Vagina (tissue), 2 donors: ENCODE measurements around the gene NEK7. TPM values are rescaled to one million over a fixed set of nuclear protein-coding genes. Genes with fewer than 3 reads are reported as not detected.

Experiments
- DNase-seq, 2 donors: peaks; one replicate each; pipeline ENCODE4 v3.0.0-alpha.2; 2017; ENCODE audit errors: extremely low spot score in 2 of 2
- H3K27ac ChIP-seq: fragments of 200-600 bp; sonication (generic); one replicate; pipeline ENCODE4 v1.5.1; 2019
- H3K27me3 ChIP-seq: fragments of 200-600 bp; sonication (generic); one replicate; pipeline ENCODE4 v1.5.1; 2019
- H3K36me3 ChIP-seq, 2 donors: fragments of 200-600 bp; sonication (generic); one replicate each; pipeline ENCODE4 v1.5.1; 2017 to 2019
- H3K4me1 ChIP-seq: fragments of 200-600 bp; sonication (generic); one replicate; pipeline ENCODE4 v1.5.1; 2019
- H3K4me3 ChIP-seq, 2 donors: fragments of 200-600 bp; sonication (generic); 1 replicate in 1 of 2; 2 replicates in 1 of 2; pipeline ENCODE4 v1.5.1; 2016 to 2019
- H3K9me3 ChIP-seq: fragments of 200-600 bp; sonication (generic); one replicate; pipeline ENCODE4 v1.5.1; 2019
- CTCF ChIP-seq, 3 experiments: fragments of 450-650 bp in 2 of 3; fragments of 200-600 bp in 1 of 3; sonication (generic) in 1 of 3; IDR thresholded peaks; one replicate each; pipeline ENCODE4 v1.5.1; 2017 to 2019; ENCODE audit warnings: antibody characterized with exemption in 3 of 3, mild to moderate bottlenecking in 2 of 3, moderate library complexity in 2 of 3
- POLR2A ChIP-seq, 2 donors: fragments of 450-650 bp; IDR thresholded peaks; one replicate each; pipeline ENCODE4 v1.6.1; 2017; ENCODE audit warnings: antibody characterized with exemption in 2 of 2, mild to moderate bottlenecking in 2 of 2, moderate library complexity in 2 of 2
- POLR2AphosphoS5 ChIP-seq, 2 donors: sonication (generic); formaldehyde crosslinking; IDR thresholded peaks; one replicate each; pipeline ENCODE4 v1.9.0; 2017; ENCODE audit warnings: antibody characterized with exemption in 2 of 2, mild to moderate bottlenecking in 2 of 2, low read depth in 1 of 2; ENCODE audit not compliant: insufficient read depth in 1 of 2
- intact Hi-C: fragments of 100-400 bp; cut with DNase I; formaldehyde crosslinking; loops from one replicate; pipeline ENCODE4 v1.15.1; 2023
- total RNA-seq: library from RNA; depleted of rRNA; stranded (reverse); fragments of >200 nt; gene quantifications from one replicate; pipeline ENCODE4 v1.2.3, GENCODE V29; 2016

The NEK7 gene
- total RNA-seq, 1 donor from 2014 or later = 99.4 TPM

DNA sequence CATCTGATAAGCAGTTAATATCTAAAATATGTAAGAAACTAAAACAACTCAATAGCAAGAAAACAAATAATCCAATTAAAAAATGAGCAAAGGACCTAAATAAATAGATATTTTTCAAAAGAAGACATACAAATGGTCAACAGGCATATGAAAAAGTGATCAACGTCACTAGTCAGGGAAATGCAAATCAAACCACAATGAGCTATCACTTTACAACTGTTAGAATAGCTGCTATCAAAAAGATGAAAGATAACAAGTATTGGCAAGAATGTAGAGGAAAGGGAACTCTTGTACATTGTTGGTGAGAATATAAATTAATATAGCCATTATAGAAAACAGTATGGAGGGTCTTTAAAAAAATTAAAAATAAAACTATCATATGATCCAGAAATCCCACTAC lies 40.7 kb upstream of the NEK7 start:
- H3K36me3 ChIP-seq = no peaks in the 10 kb centered on the region
- intact Hi-C loops = no loop called here
- no peak overlapping the region for H3K4me3 ChIP-seq
- TF ChIP-seq POLR2AphosphoS5 (IDR thresholded peaks at IDR 0.05; ENCODE audit: insufficient read depth in 1 of 2, low read depth in 1 of 2) = no peak
- no peak for TF ChIP-seq CTCF (IDR thresholded peaks at IDR 0.05)
- no peak for TF ChIP-seq POLR2A (IDR thresholded peaks at IDR 0.05)
- H3K27me3 ChIP-seq = no peaks in the 10 kb centered on the region
- H3K9me3 ChIP-seq = no peaks in the 10 kb centered on the region
- no peak overlapping the region for H3K27ac ChIP-seq
- no peak for DNase-seq
- H3K4me1 ChIP-seq = no peaks in the 10 kb centered on the region

DNA sequence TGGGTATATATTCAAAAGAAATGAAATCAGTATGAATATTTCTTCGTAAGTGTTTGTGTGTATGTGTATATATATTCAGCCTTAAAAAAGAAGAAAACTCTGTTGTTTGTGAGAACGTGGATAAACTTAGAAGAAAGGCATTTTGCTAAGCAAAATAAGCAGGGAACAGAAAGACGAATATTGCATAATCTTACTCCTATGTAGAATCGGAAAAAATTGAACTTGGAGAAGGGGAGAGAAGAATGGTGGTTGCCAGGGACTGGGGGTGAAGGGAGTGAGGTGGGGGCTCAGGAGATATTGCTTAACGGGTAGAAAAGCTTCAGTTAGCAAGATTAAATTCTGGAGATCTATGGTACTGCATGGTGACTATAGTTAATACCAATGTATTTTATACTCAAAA lies 40.3 kb upstream of the NEK7 start:
- intact Hi-C loops = no loop called here
- Histone ChIP-seq H3K4me3 (no peak overlapping the region), H3K4me1 (no peaks in the 10 kb centered on the region), H3K36me3 (no peaks in the 10 kb centered on the region), H3K27ac (no peak overlapping the region), H3K27me3 (no peaks in the 10 kb centered on the region), H3K9me3 (no peaks in the 10 kb centered on the region)
- TF ChIP-seq POLR2A (IDR thresholded peaks at IDR 0.05) (no peak), CTCF (IDR thresholded peaks at IDR 0.05) (no peak), POLR2AphosphoS5 (IDR thresholded peaks at IDR 0.05; ENCODE audit: insufficient read depth in 1 of 2, low read depth in 1 of 2) (no peak)
- DNase-seq = no peak

DNA sequence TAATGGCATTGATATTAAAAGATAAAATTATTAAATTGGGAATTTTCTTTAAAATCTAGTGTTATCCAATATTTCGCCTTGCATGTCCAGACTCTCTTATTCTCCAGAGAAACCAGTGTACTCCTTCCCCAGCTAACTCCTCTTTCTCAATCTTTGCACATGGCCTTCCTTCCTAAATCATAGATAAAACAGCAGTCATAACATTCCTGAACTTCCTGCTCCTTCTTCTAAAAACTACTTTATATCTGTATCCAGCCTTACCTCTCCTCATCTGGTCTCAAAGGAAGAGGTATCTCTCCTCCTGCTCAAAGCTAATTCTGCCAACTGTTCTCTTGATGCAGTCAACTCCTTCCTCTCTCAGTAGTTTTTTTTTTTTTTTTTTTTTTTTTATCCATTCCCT lies 39.5 kb upstream of the NEK7 start:
- H3K9me3 ChIP-seq = no peaks in the 10 kb centered on the region
- no peak for TF ChIP-seq POLR2AphosphoS5 (IDR thresholded peaks at IDR 0.05; ENCODE audit: insufficient read depth in 1 of 2, low read depth in 1 of 2)
- TF ChIP-seq CTCF (IDR thresholded peaks at IDR 0.05) = no peak
- TF ChIP-seq POLR2A (IDR thresholded peaks at IDR 0.05) = no peak
- no peaks in the 10 kb centered on the region for H3K4me1 ChIP-seq
- no peaks in the 10 kb centered on the region for H3K27me3 ChIP-seq
- no peaks in the 10 kb centered on the region for H3K36me3 ChIP-seq
- intact Hi-C loops = no loop called here
- no peak for DNase-seq
- no peak overlapping the region for H3K4me3 ChIP-seq
- no peak overlapping the region for H3K27ac ChIP-seq

GRCh38 chr1:198118134-198118533 lies 38.7 kb upstream of the NEK7 start:
- Histone ChIP-seq H3K9me3 (no peaks in the 10 kb centered on the region), H3K4me1 (no peaks in the 10 kb centered on the region), H3K27ac (no peak overlapping the region), H3K36me3 (no peaks in the 10 kb centered on the region), H3K4me3 (no peak overlapping the region), H3K27me3 (no peaks in the 10 kb centered on the region)
- TF ChIP-seq CTCF (IDR thresholded peaks at IDR 0.05) (no peak), POLR2AphosphoS5 (IDR thresholded peaks at IDR 0.05; ENCODE audit: insufficient read depth in 1 of 2, low read depth in 1 of 2) (no peak), POLR2A (IDR thresholded peaks at IDR 0.05) (no peak)
- intact Hi-C loops = no loop called here
- no peak for DNase-seq

GRCh38 chr1:198119906-198120305 lies 36.9 kb upstream of the NEK7 start:
- no peak overlapping the region for H3K4me3 ChIP-seq

More at GRCh38 chr1:198119906-198120305, 36.9 kb upstream of the NEK7 start:
- intact Hi-C loops = no loop called here
- no peak for TF ChIP-seq CTCF (IDR thresholded peaks at IDR 0.05)
- TF ChIP-seq POLR2A (IDR thresholded peaks at IDR 0.05) = no peak
- no peak for TF ChIP-seq POLR2AphosphoS5 (IDR thresholded peaks at IDR 0.05; ENCODE audit: insufficient read depth in 1 of 2, low read depth in 1 of 2)
- no peaks in the 10 kb centered on the region for H3K36me3 ChIP-seq
- H3K4me1 ChIP-seq = no peaks in the 10 kb centered on the region
- H3K9me3 ChIP-seq = no peaks in the 10 kb centered on the region
- H3K27ac ChIP-seq = no peak overlapping the region
- no peaks in the 10 kb centered on the region for H3K27me3 ChIP-seq
- no peak for DNase-seq
